Stimulated activated naive CD4-positive, alpha-beta T cell treated with Interleukin-2 at 50 U/mL for 16 hours (primary cell): ENCODE measurements around the gene KRT82.
"Not testable (repeated sequence)": the region's sequence is repeated elsewhere in the genome, so short reads cannot be mapped to it uniquely, and the experiment has no call there.

ENCODE experiments used
- DNase-seq: peaks from one replicate; lab custom pipeline; 2025; lab: John Stamatoyannopoulos, UW

The KRT82 gene

DNA sequence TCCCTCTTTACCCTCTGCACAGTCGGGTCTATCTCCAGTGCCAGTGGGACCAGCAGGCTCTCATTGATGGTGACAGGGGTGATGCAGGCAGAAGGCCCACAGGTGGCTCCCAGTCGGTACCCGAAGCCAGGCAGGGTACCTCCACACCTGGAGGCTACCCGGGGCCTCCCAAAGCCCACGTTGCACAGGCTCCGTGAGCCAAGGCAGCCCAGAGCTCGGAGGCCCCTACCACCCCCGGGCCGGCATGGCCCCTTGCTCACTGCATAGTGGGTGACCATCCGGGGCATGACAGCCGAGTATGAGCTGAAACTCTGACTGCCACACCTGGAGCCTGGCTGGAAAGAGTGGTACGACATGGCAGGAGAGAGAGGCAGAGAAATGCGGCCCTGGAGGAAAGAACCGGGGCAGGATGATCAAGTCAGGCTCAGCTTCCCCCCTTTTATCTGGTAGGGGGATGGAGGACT lies at the start of gene KRT82:
KRT82 (minus strand) TSS at position 414 of the 464 bp plus-strand sequence; CDS start at position 356, 58 bp downstream.
- DNase-seq: no peak

DNA sequence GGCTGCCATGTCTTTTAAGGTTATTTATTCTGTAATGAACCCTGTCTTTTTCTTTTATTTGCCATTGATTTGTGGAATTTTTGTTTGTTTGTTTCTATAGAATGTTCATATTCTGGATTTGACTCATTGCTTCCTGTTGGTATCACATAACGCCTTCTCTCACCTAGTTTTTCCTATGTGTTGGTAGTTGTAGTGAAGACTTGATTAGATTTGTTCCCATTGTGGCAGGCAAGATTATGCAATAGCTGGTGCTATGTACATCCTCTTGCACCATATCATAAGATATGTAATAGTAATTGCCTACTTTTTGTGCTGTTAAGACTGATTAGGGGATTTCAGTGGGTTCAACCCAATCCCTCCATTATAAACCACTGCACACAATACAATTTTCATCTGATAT lies 49.7 kb upstream of the KRT82 start:
- DNase-seq: no peak

- no peak for DNase-seq
These were observed 48.5 kb upstream of the KRT82 start for GRCh38 chr12:52454411-52455201.

- no peak for DNase-seq
These were observed 46.0 kb upstream of the KRT82 start, which contains the start of gene KRT6B for GRCh38 chr12:52452101-52452500. Gene KRT6B (minus strand): TSS chr12:52452146. CDS start chr12:52452078, 68 bp downstream.

DNA sequence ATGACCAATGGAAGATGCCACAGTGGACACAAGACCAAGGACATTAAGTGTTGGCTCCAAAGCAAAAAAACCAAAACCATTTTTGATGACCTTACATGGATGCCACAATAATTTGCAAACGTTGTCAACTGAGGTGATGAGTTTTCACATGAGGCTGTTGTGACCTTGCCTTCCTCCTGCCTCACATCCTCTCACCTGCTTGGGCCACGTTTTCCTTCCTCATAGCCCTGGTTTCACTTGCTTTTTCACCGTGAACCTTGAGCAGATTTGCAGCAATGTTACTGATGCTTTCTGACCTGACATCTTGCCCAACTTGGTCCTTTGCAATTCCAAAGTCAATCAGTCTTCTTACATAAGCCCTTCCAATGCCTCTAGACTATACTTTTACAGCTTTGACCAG lies 42.1 kb upstream of the KRT82 start:
- no peak for DNase-seq

- DNase-seq: not testable (repeated sequence)
These were observed 41.1 kb upstream of the KRT82 start for GRCh38 chr12:52447196-52447595.

DNA sequence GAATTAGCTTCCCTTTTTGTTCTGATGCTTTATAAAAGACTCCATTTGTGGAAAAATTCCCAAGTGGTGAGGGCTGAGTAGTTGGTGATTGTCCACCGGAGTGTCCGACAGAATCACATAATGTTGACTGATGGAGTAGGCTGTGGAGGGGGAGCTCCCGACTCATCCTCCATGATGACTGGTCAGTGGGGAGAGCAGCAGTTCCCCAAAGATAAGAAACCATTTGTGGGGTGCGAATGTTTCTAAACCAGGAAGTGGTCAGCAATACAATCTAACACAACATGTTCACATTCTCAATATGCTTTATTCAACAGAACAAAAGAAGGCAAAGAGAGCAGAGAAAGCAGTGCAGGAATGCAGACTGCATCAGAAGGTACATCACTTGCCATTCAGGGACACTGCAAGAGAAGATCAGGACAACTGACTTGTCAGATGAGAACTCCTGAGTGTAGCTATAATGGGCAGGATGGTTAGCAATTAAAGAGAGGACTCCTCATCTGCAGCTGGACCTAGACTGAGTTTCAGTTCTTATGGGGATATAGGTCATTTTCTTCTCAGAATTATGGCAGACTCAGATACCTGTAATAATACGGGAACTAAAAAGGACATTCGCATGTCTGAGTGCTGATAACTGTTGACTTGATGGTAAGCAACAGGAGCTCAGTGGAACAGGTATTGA lies 40.4 kb upstream of the KRT82 start:
- DNase-seq: no peak

- DNase-seq: no peak
These were observed 39.7 kb upstream of the KRT82 start for GRCh38 chr12:52445876-52446275.

DNA sequence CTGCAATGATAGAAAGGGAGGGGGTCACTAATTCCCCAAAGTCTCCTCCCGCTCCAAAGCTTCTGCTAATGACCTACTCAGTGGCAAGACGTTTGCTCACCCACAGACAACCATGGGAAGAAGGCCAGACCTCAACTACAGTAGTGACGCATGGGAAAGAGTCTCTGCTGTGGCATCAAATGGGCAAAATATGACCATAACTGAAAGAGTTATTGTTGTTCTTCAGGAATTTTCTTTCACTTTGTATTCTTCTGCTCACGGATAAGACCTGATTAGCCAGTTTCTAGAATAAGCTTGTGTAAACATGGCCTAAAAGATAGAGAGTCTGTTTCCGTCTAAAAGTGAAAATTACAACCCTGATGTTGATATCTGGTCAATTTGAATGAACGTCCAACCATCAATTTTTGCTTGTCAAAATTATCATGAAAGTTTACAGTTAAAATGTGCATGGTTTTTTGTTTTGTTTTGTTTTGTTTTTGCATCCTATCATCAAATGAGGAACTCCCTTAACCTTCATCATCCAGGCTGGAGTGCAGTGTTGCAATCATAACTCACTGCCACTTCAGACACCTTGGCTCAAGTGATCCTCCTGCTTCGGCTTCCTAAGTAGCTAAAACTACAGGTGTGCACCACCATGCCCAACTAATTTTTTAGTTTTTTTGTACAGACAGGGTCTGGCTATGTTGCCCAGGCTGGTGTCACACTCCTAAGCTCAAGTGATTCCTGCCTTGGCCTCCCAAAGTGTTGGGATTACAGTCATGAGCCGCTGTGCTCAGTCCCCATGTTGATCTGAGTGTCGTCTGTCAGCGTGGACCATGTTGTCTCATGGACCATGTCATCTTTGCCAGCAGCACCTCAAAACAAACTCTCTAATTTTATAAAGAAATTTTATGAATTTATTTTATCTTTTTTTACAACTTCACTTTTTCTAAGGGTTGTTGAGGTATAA lies 38.8 kb upstream of the KRT82 start:
- DNase-seq: no peak

DNA sequence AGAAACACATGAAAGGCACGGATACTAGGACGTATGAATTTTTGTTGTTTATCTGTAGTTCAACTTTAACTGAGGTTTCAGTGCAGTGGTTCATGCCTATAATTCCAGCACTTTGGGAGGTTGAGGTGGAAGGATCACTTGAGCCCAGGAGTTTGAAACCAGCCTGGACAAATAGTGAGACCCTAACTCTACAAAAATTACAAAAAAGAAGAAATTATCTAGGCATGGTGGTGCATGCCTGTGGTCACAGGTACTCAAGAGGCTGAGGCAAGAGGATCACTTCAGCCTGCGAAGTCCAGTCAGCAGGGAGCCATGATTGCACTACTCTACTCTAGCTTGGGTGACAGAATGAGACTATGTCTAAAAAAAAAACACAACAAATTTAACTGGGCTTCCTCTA lies 37.8 kb upstream of the KRT82 start:
- DNase-seq: no peak

DNA sequence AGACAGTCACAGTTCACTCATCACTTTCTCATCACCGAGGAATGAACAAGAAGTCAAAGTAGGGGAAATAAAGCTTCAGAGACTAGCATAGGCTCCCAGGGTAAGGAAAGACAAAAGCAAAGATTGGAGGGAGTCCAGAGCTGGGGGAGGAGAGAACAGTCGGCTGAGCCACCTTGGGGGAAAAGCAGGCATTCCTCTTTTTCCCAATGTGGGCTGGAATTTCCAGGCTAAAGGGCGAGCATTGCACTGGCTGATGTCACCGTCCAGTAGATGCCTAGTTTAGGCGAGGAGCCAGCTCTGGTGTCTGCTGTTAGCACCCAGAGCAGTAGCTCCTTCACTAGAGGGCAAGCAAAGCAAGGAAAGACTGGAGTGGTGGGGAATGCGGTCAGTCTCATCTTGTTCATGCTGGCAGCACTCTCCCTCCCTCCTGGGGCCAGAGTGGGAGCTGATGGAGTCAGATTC lies 36.5 kb upstream of the KRT82 start:
- no peak for DNase-seq

GRCh38 chr12:52441320-52441911 lies 35.3 kb upstream of the KRT82 start:
- DNase-seq: no peak

DNA sequence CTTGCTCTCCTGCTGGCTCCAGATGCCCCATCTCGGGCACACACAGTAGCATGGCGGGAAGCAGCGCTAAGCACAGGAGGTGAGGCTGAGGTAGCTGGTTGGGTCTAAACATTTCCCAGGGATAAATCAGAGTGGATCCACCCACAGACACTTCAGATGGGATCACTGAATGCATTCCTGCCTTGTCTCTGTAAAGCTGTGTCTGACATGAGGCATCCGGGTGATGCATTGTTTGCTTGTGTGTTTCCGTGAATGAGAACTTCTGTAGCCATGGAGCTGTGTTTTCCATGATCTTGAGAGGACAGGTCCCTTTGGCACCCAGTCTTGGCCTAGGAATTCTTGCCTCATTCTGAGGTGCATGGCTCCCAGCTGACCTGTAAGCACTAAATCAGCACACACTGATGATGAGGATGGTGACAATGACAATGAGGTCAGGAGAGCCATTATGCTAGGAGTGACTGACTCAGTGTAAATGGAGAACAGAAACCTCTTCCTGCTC lies 34.7 kb upstream of the KRT82 start:
- no peak for DNase-seq

GRCh38 chr12:52439845-52440244 lies 33.7 kb upstream of the KRT82 start:
- DNase-seq: no peak

DNA sequence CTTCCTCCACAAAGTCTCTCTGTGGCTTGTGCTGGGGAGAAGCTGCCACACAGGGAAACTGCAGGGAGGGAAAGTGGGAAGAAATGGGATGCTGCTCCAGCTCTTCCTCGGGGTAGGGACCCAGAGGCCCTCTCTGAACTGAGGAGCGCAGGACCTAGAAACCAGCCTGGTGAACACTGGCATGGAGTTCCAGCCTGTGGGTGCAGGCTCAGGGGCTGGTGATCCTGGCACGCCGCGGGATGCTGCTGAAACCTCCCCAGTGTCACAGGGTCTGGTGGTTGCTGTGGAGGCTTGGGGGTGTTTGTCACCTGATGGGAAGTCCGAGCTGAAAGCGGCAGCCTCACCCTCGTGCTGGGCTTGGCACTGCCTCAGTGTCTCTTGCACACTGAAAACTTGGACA lies 33.3 kb upstream of the KRT82 start:
- no peak for DNase-seq

GRCh38 chr12:52438305-52439301 lies 32.5 kb upstream of the KRT82 start:
- DNase-seq: no peak

DNA sequence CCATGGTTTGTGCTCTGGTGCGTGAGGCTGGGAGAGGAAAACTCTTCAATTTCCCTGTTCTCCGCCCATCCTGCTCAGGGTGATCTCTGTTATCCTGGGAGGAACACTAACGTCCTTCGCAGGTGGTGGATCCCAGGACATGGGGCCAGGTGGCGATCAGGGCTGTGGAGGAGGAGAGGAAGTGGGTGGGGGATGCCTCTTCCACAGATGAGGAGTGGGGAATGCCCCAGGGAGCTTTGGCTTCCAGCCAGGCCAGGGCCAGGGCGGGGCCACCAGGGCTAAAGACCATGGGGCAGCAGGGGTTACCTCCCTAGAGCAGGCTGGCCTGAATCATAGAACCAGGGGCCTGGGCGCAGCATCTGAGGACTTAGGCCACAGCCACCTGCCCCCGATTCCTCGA lies 31.4 kb upstream of the KRT82 start:
- no peak for DNase-seq

GRCh38 chr12:52436828-52437474 lies 30.8 kb upstream of the KRT82 start:
- no peak for DNase-seq

DNA sequence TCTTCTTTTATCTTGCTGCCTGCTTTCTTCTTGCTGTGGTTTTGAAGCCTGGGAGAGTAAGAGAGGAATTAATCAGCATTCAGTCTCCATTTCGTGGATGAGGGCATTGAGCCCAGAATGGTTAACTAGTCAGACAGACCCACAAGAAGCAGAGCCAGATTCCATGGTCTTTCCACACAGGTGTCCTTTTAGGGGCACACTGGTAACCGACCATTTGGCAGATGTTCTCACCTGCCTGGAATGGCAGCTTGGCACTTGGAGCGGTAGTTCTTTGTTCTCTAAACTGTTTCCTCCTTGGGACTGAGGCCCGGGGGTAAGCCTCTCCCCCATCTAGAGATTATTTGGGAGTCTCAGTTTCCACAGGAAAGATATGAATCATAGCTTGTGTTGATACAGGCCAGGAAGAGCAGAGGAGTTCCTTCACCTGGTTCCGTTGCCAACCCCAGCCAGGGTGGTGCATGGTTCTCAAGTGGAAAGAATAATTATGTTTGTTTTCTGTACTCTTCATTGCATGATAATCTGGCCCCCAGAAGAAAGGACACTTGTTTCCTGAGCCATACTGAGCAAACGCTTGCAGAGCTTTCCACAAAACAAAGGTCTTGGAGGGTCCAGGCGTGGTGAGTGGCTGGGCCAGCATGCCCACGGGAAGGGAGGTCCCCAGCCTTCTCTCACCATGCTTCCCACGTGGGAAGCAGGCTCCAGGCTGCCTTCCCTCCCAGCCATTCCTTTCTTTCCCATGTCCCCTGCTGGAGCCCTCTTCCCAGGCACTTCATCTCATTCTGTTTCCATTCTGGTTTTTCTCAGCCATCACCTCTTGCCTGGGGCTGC lies 30.1 kb upstream of the KRT82 start:
- DNase-seq: no peak
